A549 (cell line): ENCODE measurements around the gene THAP3. TPM values are rescaled to one million over a fixed set of nuclear protein-coding genes. Genes with fewer than 3 reads are reported as not detected.

Experiments
- ATAC-seq, 2 experiments: fragments of 200-7000 bp in 1 of 2; fragments of >200 bp in 1 of 2; cut with Nextera tagmentation in 1 of 2; cut with Tn5 transposase in 1 of 2; 3 replicates each; pipeline versions ENCODE4 v1.8.0 to v1.9.1; 2018 to 2020; ENCODE audit warnings: mild to moderate bottlenecking in 1 of 2, moderate library complexity in 1 of 2
- CTCF ChIA-PET: fragments of 300-600 bp; sonication (Branson Sonifier 250); formaldehyde crosslinking; extraction: SDS; loops from one replicate; lab custom pipeline; 2021; ENCODE audit warnings: antibody characterized with exemption, inconsistent platforms; lab: Yijun Ruan, JAX
- POLR2A ChIA-PET: fragments of 350-600 bp; formaldehyde crosslinking; extraction: SDS; loops from one replicate; lab custom pipeline; 2021; ENCODE audit warnings: antibody characterized with exemption, inconsistent platforms; lab: Yijun Ruan, JAX
- DNase-seq, 2 experiments: peaks; one replicate each; pipeline versions ENCODE4 v3.0.0 to v3.0.0-alpha.2; 2011 to 2016; ENCODE audit warnings: low read depth in 1 of 2, low spot score in 1 of 2
- FAIRE-seq: peaks from 2 replicates; lab custom pipeline; 2011; peaks lifted over from hg19 to GRCh38; lab: Jason Lieb, UNC
- H3K27ac ChIP-seq, 2 experiments: fragments of >200 bp; sonication (Bioruptor Twin); formaldehyde crosslinking; 3 replicates each; pipeline ENCODE4 v1.5.1; 2016 to 2017
- H3K4me1 ChIP-seq: fragments of >200 bp; sonication (Bioruptor Twin); formaldehyde crosslinking; 3 replicates; pipeline ENCODE4 v1.6.1; 2016
- H3K4me2 ChIP-seq: fragments of >200 bp; sonication (Bioruptor Twin); formaldehyde crosslinking; 3 replicates; pipeline ENCODE4 v1.6.1; 2016
- H3K4me3 ChIP-seq: fragments of >200 bp; sonication (Bioruptor Twin); formaldehyde crosslinking; 3 replicates; pipeline ENCODE4 v1.5.1; 2016
- H3K9me3 ChIP-seq: fragments of >200 bp; sonication (Bioruptor Twin); formaldehyde crosslinking; 3 replicates; pipeline ENCODE4 v1.6.1; 2016
- CHD2 ChIP-seq: fragments of 150-350 bp; IDR thresholded peaks from 2 replicates; pipeline ENCODE4 v1.6.1; 2014; ENCODE audit warnings: low read length; ENCODE audit not compliant: partially characterized antibody
- EHF ChIP-seq: fragments of 250-450 bp; sonication (Bioruptor Pico); IDR thresholded peaks from 2 replicates; pipeline ENCODE4 v1.5.0; 2020; ENCODE audit warnings: mild to moderate bottlenecking
- EHMT2 ChIP-seq: fragments of 200-600 bp; sonication (generic); IDR thresholded peaks from 2 replicates; pipeline ENCODE4 v1.6.1; 2016; ENCODE audit warnings: antibody characterized with exemption, low read depth, mild to moderate bottlenecking, moderate library complexity
- EP300 ChIP-seq, 2 experiments: fragments of >200 bp; sonication (Bioruptor Twin); formaldehyde crosslinking; IDR thresholded peaks; 2 replicates in 1 of 2; 3 replicates in 1 of 2; pipeline ENCODE4 v1.6.1; 2016 to 2017
- ESRRA ChIP-seq: fragments of 150-350 bp; IDR thresholded peaks from 2 replicates; pipeline ENCODE4 v1.6.1; 2014; ENCODE audit warnings: mild to moderate bottlenecking, low read length, borderline replicate concordance
- FOSB ChIP-seq: fragments of 250-450 bp; sonication (Bioruptor Pico); IDR thresholded peaks from 2 replicates; pipeline ENCODE4 v1.5.0; 2020; ENCODE audit warnings: mild to moderate bottlenecking, moderate library complexity
- FOSL2 ChIP-seq, 2 experiments: fragments of 450-650 bp in 1 of 2; fragments of >200 bp in 1 of 2; sonication (Bioruptor Twin) in 1 of 2; formaldehyde crosslinking; IDR thresholded peaks; 2 replicates each; pipeline versions ENCODE4 v1.5.0 to v1.6.1; 2016 to 2020; ENCODE audit warnings: mild to moderate bottlenecking in 1 of 2, moderate library complexity in 1 of 2
- HEYL ChIP-seq: fragments of 250-450 bp; sonication (Bioruptor Pico); IDR thresholded peaks from 2 replicates; pipeline ENCODE4 v1.8.0; 2021; ENCODE audit warnings: mild to moderate bottlenecking, moderate library complexity
- HOXB5 ChIP-seq: fragments of 250-450 bp; sonication (Bioruptor Pico); IDR thresholded peaks from 2 replicates; pipeline ENCODE4 v1.5.0; 2020; ENCODE audit warnings: mild to moderate bottlenecking, moderate library complexity
- JUN ChIP-seq, 2 experiments: fragments of >200 bp; sonication (Bioruptor Twin); formaldehyde crosslinking; IDR thresholded peaks; 2 replicates in 1 of 2; 3 replicates in 1 of 2; pipeline ENCODE4 v1.6.1; 2016 to 2017
- JUNB ChIP-seq: fragments of >200 bp; sonication (Bioruptor Twin); formaldehyde crosslinking; IDR thresholded peaks from 2 replicates; pipeline ENCODE4 v1.6.1; 2016
- MYC ChIP-seq: IDR thresholded peaks from 2 replicates; pipeline ENCODE4 v1.6.1; 2012; ENCODE audit warnings: mild to moderate bottlenecking, inconsistent platforms, low read length, improper control_type of control experiment, borderline replicate concordance
- NR3C1 ChIP-seq: fragments of >200 bp; sonication (Bioruptor Twin); formaldehyde crosslinking; IDR thresholded peaks from 3 replicates; pipeline ENCODE4 v1.6.1; 2017
- PHF8 ChIP-seq: fragments of 200-600 bp; sonication (generic); IDR thresholded peaks from 2 replicates; pipeline ENCODE4 v1.6.1; 2016; ENCODE audit warnings: low read depth, mild to moderate bottlenecking, antibody characterized with exemption, moderate library complexity, borderline replicate concordance
- RARB ChIP-seq: fragments of 250-450 bp; sonication (Bioruptor Pico); IDR thresholded peaks from 2 replicates; pipeline ENCODE4 v1.8.0; 2021; ENCODE audit warnings: mild to moderate bottlenecking, moderate library complexity
- RNF2 ChIP-seq: fragments of 200-600 bp; sonication (generic); IDR thresholded peaks from 2 replicates; pipeline ENCODE4 v1.6.1; 2016; ENCODE audit warnings: low read depth, mild to moderate bottlenecking, antibody characterized with exemption, moderate library complexity, borderline replicate concordance
- SMC3 ChIP-seq: fragments of >200 bp; sonication (Bioruptor Twin); formaldehyde crosslinking; IDR thresholded peaks from 3 replicates; pipeline ENCODE4 v1.6.1; 2018; ENCODE audit warnings: inconsistent platforms
- SREBF2 ChIP-seq: fragments of 450-650 bp; IDR thresholded peaks from 2 replicates; pipeline ENCODE4 v1.6.1; 2014; ENCODE audit warnings: mild to moderate bottlenecking, moderate library complexity
- TFCP2L1 ChIP-seq: fragments of 250-450 bp; sonication (Bioruptor Pico); IDR thresholded peaks from 2 replicates; pipeline ENCODE4 v1.5.0; 2021; ENCODE audit warnings: mild to moderate bottlenecking
- TP53 ChIP-seq: fragments of 250-450 bp; sonication (Bioruptor Pico); IDR thresholded peaks from 2 replicates; pipeline ENCODE4 v1.5.0; 2021; ENCODE audit warnings: mild to moderate bottlenecking, moderate library complexity
- ZC3H11A ChIP-seq: fragments of 450-650 bp; IDR thresholded peaks from 2 replicates; pipeline ENCODE4 v1.6.1; 2014; ENCODE audit warnings: antibody characterized with exemption, mild to moderate bottlenecking
- ZNF302 ChIP-seq: fragments of 250-450 bp; sonication (Bioruptor Pico); IDR thresholded peaks from 2 replicates; pipeline ENCODE4 v1.9.0; 2021; ENCODE audit warnings: inconsistent platforms, mild to moderate bottlenecking, moderate library complexity
- WGBS: methylation state at CpG from one replicate; pipeline ENCODE4 v1.1.6; 2017; ENCODE audit errors: missing lambda C conversion rate; 5-methylcytosine and 5-hydroxymethylcytosine counted together
- polyA plus RNA-seq, 4 experiments: library from polyadenylated mRNA; depleted of rRNA in 3 of 4; stranded (reverse); fragments of >200 nt; fragmentation: RNase III in 1 of 4; extraction: RNeasy Plus Mini Kit Qiagen cat#74134 plus additional on column Dnase treatment in 1 of 4; gene quantifications; 2 replicates in 3 of 4; 3 replicates in 1 of 4; pipeline ENCODE4 v1.2.3, GENCODE V29; 2011 to 2017
- TF ChIP-seq, protein P1 (sequence below): IDR thresholded peaks from 2 replicates; pipeline ENCODE4 v1.6.1; 2012; ENCODE audit warnings: low read depth, borderline replicate concordance
- TF ChIP-seq, protein P2 (sequence below): IDR thresholded peaks from 2 replicates; pipeline ENCODE4 v1.6.1; 2012
- TF ChIP-seq, protein P3 (sequence below): fragments of 250-450 bp; sonication (Bioruptor Pico); IDR thresholded peaks from 2 replicates; pipeline ENCODE4 v1.5.0; 2021; ENCODE audit warnings: mild to moderate bottlenecking, moderate library complexity, borderline replicate concordance
- TF ChIP-seq, protein P4 (sequence below): fragments of 450-650 bp; IDR thresholded peaks from 2 replicates; pipeline ENCODE4 v1.6.1; 2014; ENCODE audit warnings: antibody characterized with exemption

Gene THAP3
- polyA plus RNA-seq, 2 of the 4 experiments (the other 2 are of a cell fraction) = 6.5 to 12.0 TPM

DNA sequence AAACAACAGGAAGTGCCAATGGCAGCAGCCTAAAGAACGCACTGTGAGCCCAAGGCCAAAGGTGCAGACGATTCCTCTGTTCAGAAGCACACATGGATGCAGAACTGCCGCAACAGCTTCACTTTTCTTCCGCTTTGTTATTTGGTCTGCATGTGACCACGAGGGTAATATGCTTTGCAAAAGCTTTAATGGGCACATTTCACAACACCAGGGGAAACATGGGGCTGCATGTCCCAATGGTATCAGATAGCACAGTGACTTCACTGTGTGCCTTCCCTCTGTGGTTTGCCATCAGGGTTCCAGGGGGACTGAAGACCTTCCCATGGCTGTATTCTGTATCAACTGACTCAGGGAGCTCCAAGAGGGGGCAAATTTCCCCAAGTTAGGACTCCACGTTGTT is 28.3 kb downstream of the THAP3 start:
- TF ChIP-seq SMC3 (no peak), EHMT2 (no peak), NR3C1 (no peak), RARB (CRISPR knock-in tag) (no peak), ESRRA (no peak), TFCP2L1 (CRISPR knock-in tag) (no peak)
- WGBS = 78% methylated on average over 6 of the region's 6 CpGs
- no peak for FAIRE-seq

DNA sequence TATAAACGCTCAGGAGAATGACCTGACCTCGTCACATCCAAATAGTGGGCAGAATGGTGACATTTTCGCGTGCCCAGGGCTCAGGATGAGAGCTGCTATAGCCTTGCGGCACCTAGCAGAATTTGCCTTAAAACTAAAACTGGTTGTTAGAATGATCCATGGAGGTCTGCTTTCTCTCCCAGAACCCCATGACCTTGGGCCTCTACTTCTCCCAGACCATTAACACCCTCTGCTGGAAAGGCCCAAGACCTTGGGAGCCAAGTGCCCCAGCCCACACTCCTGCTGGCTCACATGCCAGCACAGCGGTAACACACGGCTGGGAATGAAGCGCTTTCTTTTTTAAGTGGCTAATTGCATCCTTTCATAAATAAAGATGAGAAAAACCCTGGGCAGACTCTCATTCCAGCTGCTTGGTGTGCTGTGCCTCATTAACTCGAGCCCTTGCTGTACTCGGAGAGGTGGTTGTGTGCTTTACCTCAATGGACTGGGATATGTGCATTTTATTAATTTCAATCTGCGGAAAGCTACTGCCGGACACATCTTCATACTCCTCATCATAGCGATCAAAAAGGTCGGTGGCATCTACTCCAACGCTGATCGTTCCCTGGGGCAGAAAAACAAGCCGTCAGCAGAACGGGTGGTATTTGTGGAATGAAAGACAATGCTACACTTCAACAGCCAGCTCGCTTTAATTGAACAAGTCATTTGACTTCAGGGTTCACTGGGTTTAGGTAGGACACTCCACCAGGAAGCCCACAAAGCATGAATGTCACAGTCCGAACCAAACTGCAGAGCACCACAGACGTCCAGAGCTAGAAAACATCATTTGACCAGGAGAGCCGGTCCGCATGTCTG is 29.0 kb downstream of the THAP3 start:
- CTCF ChIA-PET = interaction anchor here (0.8 to 1.3 kb wide), 3 partner anchors 9 to 74 kb away, joined by 3 to 4 read pairs (median 3); partner anchors contain the start of gene ZBTB48
- ATAC-seq (no peak), FAIRE-seq (no peak), DNase-seq (no peak)
- no peak overlapping the region for H3K27ac ChIP-seq
- POLR2A ChIA-PET = no interaction called here
- H3K4me2 ChIP-seq = no peak overlapping the region
- H3K9me3 ChIP-seq = no peaks in the 10 kb centered on the region
- 90% methylated on average over 23 of the region's 23 CpGs for WGBS
- H3K4me3 ChIP-seq = no peak overlapping the region
- H3K4me1 ChIP-seq = no peaks in the 10 kb centered on the region
- TF ChIP-seq, protein P1, sequence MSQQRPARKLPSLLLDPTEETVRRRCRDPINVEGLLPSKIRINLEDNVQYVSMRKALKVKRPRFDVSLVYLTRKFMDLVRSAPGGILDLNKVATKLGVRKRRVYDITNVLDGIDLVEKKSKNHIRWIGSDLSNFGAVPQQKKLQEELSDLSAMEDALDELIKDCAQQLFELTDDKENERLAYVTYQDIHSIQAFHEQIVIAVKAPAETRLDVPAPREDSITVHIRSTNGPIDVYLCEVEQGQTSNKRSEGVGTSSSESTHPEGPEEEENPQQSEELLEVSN = no peak
- TF ChIP-seq JUNB (no peak), PHF8 (no peak), EHF (no peak), RNF2 (no peak), TFCP2L1 (CRISPR knock-in tag) (no peak), RARB (CRISPR knock-in tag) (no peak), CHD2 (no peak), FOSB (no peak), SREBF2 (no peak), ESRRA (no peak), ZC3H11A (no peak)
- TF ChIP-seq, protein P2, sequence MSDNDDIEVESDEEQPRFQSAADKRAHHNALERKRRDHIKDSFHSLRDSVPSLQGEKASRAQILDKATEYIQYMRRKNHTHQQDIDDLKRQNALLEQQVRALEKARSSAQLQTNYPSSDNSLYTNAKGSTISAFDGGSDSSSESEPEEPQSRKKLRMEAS = no peak
- TF ChIP-seq, protein P3, sequence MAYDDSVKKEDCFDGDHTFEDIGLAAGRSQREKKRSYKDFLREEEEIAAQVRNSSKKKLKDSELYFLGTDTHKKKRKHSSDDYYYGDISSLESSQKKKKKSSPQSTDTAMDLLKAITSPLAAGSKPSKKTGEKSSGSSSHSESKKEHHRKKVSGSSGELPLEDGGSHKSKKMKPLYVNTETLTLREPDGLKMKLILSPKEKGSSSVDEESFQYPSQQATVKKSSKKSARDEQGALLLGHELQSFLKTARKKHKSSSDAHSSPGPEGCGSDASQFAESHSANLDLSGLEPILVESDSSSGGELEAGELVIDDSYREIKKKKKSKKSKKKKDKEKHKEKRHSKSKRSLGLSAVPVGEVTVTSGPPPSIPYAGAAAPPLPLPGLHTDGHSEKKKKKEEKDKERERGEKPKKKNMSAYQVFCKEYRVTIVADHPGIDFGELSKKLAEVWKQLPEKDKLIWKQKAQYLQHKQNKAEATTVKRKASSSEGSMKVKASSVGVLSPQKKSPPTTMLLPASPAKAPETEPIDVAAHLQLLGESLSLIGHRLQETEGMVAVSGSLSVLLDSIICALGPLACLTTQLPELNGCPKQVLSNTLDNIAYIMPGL (CRISPR knock-in tag) = no peak
- TF ChIP-seq, protein P4, sequence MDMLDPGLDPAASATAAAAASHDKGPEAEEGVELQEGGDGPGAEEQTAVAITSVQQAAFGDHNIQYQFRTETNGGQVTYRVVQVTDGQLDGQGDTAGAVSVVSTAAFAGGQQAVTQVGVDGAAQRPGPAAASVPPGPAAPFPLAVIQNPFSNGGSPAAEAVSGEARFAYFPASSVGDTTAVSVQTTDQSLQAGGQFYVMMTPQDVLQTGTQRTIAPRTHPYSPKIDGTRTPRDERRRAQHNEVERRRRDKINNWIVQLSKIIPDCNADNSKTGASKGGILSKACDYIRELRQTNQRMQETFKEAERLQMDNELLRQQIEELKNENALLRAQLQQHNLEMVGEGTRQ = no peak

More for the DNA sequence above, 28.3 kb downstream of the THAP3 start:
- no peak overlapping the region for H3K4me2 ChIP-seq
- H3K9me3 ChIP-seq = no peaks in the 10 kb centered on the region
- no peak overlapping the region for H3K4me3 ChIP-seq
- ATAC-seq (no peak), DNase-seq (no peak)
- CTCF ChIA-PET = interaction anchor here (0.6 kb wide), 1 partner anchor 130 kb away, joined by 3 read pairs; no protein-coding TSS in a partner anchor
- POLR2A ChIA-PET = no interaction called here
- H3K4me1 ChIP-seq = no peaks in the 10 kb centered on the region
- H3K27ac ChIP-seq = no peak overlapping the region

DNA sequence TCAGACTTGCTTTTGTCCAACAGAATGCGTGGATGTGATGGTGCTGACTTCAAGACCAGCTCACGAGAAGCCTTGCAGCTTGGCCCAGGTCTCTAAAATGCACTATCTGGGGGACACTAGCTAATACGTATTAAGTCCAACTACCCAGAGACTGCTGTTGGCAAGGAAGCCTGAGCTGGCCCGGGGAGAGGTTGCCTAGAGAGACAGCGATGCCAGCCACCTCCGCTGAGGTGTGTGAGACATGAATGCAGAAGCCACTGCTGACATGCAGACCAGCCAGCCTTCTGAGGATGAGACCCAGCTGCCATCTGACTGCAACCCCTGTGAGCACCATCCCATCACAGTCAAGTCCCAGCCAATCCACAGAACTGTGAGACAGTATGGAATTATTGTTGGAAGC is 32.5 kb downstream of the THAP3 start:
- Histone ChIP-seq H3K4me3 (no peak overlapping the region), H3K4me1 (no peaks in the 10 kb centered on the region), H3K9me3 (no peaks in the 10 kb centered on the region), H3K4me2 (no peak overlapping the region), H3K27ac (no peak overlapping the region)
- FAIRE-seq (no peak), DNase-seq (no peak), ATAC-seq (no peak)
- ChIA-PET CTCF (interaction anchor here (0.6 to 3.2 kb wide), 3 partner anchors 10 to 34 kb away, joined by 3 to 14 read pairs (median 4); no protein-coding TSS in a partner anchor), POLR2A (no interaction called here)
- 96% methylated on average over 6 of the region's 6 CpGs for WGBS
- no peak for TF ChIP-seq HOXB5 (CRISPR knock-in tag)
- TF ChIP-seq MYC = no peak
- TF ChIP-seq SREBF2 = no peak
- no peak for TF ChIP-seq HEYL (CRISPR knock-in tag)
- TF ChIP-seq, protein P2 = no peak
- no peak for TF ChIP-seq EP300 (IDR thresholded peaks at IDR 0.05)
- no peak for TF ChIP-seq FOSB
- TF ChIP-seq TP53 (CRISPR knock-in tag) = no peak
- TF ChIP-seq FOSL2 (IDR thresholded peaks at IDR 0.05) = no peak
- TF ChIP-seq FOSL2 (CRISPR knock-in tag; IDR thresholded peaks at IDR 0.05) = no peak
- no peak for TF ChIP-seq ZNF302 (CRISPR knock-in tag)
- TF ChIP-seq, protein P1 = no peak
- TF ChIP-seq JUN (IDR thresholded peaks at IDR 0.05) = no peak
- TF ChIP-seq, protein P3 (CRISPR knock-in tag) = no peak
